NCI-H1436 treated with DMSO at 0.1 percent for 48 hours (cell line): ENCODE measurements around the gene LOXL3.
A peak's percentile ranks its signal among the peaks of the same experiment; 100 is the strongest.

Source experiments
- DNase-seq: peaks from one replicate; lab custom pipeline; 2025; lab: John Stamatoyannopoulos, UW

Gene LOXL3, protein sequence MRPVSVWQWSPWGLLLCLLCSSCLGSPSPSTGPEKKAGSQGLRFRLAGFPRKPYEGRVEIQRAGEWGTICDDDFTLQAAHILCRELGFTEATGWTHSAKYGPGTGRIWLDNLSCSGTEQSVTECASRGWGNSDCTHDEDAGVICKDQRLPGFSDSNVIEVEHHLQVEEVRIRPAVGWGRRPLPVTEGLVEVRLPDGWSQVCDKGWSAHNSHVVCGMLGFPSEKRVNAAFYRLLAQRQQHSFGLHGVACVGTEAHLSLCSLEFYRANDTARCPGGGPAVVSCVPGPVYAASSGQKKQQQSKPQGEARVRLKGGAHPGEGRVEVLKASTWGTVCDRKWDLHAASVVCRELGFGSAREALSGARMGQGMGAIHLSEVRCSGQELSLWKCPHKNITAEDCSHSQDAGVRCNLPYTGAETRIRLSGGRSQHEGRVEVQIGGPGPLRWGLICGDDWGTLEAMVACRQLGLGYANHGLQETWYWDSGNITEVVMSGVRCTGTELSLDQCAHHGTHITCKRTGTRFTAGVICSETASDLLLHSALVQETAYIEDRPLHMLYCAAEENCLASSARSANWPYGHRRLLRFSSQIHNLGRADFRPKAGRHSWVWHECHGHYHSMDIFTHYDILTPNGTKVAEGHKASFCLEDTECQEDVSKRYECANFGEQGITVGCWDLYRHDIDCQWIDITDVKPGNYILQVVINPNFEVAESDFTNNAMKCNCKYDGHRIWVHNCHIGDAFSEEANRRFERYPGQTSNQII

GRCh38 chr2:74553892-74554819 is at the start of gene LOXL3, which contains the start of gene DOK1:
TSS of gene LOXL3 (minus strand) at chr2:74553942. CDS start at chr2:74552634, 1,308 bp downstream.
TSS of gene DOK1 (plus strand) at chr2:74554720. CDS start at chr2:74554755, 35 bp downstream.
- DNase-seq, result no peak

GRCh38 chr2:74602586-74603281 is 49.0 kb upstream of the LOXL3 start:
- DNase-seq, result no peak

GRCh38 chr2:74599676-74600075 is 45.9 kb upstream of the LOXL3 start:
- DNase-seq, result no peak

DNA sequence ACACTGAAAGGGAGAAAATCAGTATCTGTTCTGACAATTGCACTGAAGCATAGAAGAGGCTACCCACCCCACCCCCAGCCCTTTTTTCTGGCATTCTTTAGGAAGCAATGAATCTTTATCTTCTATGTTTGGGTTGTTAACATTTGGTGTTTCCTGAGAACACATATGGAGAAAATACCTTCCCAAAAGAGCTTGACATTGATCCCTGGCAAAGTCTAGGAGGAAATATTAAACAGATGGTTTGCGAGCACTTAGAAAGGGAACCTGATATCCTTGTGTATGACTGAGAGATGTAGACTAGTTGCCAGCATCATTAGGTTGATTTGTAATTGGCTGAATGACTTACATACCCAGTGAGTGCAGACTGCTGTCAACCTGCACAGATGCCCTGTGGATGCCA is 43.7 kb upstream of the LOXL3 start:
- DNase-seq, result peak; percentile 53

DNA sequence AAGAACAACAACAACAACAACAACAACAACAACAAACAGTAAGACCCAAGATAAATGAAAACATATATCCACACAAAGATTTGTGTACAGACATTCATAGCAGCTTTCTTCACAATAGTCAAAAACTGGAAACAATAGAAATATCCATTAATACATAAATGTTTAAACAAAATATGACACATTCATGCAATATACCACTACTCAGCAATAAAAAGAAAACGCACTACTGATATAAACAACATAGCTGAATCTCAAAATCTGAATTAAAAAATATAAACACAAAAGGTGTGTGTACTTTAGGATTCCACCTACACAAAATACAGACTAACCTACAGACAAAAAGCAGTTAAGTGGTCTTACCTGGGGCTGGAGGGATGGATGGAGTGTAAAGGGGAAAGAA is 42.8 kb upstream of the LOXL3 start:
- no peak for DNase-seq

DNA sequence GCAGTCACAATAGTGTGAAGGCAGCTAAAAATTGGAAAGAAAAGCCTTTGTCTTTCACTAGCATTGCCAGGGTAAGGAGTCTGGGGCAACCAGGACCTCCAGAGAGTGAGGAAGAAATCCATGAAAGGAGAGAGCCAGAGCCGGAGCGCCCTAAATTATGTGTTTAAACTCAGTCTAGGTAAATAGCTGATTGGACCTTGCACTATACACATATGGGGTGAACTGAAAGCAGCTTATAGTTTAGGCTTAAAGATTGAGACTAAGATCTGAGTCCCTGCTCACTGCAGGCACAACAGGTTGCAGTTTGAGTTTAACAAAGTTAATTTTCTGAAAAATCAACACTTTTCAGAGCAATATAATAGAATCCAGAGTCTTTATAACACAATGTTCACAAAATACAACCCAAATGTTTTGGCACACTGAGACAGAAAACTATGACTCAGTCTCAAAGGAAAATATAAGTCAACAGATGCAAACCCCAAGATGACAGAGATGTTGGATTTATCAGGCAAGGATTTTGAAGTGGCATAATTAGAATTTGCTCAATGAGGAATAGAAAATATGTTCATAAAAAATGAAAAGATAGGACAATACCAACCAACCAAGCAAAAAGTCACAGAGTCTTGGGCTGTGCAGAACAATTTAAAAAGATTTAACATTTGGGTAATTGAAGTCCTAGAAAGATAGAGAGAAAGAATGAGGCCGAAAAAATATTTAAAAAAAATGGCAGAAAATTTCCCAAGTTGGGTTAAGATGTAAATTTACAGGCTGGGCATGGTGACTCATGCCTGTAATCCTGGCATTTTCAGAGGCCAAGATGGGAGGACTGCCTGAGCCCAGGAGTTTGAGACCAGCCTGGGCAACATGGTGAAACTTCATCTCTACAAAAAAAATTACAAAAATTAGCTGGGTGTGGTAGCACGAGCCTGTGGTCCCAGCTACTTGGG is 40.4 kb upstream of the LOXL3 start:
- no peak for DNase-seq

DNA sequence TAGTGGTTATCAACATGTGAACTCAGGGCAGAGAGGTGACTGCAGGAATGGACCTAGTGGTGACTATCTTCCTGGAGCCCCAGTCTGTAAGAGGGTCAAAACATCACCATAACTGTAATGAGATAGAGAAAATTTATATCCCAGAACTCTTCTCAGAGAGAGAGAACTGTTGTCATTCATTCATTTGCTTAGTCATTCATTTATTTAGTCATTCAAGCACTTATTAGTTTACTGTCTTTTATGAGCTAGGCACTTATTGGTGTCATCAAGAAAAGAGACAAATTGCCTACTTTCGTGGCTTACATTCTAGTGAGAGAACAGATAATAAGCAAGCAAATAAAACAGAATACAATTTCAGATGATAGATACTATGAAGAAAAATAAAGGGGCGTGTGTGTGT is 34.9 kb upstream of the LOXL3 start:
- no peak for DNase-seq

GRCh38 chr2:74587664-74588277 is 34.0 kb upstream of the LOXL3 start:
- DNase-seq, result peak; percentile 3

GRCh38 chr2:74585406-74586185 is 31.9 kb upstream of the LOXL3 start:
- no peak for DNase-seq

DNA sequence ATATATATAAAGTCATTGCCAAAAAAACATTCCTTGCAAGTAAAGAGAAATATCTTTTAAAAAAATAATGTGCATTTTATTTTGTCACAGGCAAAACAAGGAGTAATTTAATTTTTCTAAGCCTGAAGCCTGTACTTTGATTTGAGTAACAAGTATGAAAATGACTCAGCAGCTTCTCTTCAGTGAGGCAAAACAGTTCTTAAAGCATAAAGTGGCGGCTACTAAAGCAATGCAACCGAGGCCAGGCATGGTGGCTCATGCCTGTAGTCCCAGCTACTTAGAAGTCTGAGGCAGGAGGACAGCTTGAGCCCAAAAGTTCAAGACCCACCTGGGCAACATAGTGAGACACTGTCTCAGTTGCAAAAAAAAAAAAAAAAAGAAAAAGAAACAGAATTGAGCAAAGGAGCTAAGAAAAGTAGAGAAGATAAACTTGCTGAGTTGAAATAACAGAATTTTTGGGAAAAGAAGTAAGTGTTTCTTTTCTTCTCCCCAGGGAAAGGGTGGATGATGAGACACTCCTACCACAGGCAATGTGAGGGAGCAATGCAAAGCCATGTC is 30.4 kb upstream of the LOXL3 start:
- no peak for DNase-seq

DNA sequence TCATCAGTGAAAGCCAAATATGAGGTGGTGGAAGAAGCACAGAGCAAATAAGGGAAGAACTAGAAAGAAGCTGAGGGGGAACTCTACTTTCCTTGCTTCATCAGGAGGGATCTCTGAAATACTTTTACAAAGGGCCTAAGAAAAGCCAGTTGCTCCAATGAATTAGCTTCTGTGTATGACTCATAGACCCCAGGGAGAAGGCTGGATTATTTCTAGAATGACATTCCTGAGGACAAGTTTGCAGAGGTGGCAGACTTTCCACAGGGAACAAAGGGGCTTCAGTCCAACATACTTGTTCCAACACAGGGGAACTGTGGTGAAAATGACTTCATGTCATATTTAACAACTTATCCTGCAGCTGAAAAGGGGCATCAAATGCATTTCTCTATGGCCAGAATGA is 29.8 kb upstream of the LOXL3 start:
- no peak for DNase-seq

GRCh38 chr2:74582184-74582583 is 28.4 kb upstream of the LOXL3 start:
- DNase-seq, result no peak

DNA sequence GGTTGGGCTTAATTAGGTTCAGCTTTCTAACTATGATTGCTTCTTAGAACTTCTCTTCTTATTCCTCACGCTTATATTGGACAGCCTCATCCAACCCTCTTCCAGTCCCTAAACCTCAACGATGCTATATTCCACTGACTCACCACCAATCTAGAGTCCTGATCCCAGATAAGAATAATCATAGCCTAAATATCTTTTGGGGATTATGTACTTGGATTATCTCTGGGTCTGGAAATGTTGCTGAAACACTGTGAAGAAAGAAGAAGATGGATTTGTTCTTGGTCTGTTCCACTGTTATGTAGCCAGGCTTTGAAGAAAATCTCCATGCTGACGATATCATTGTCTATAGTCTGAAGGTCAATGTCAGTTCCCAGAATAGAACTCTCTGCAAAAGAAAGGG is 27.7 kb upstream of the LOXL3 start:
- no peak for DNase-seq

GRCh38 chr2:74578408-74578807 is 24.7 kb upstream of the LOXL3 start:
- no peak for DNase-seq

DNA sequence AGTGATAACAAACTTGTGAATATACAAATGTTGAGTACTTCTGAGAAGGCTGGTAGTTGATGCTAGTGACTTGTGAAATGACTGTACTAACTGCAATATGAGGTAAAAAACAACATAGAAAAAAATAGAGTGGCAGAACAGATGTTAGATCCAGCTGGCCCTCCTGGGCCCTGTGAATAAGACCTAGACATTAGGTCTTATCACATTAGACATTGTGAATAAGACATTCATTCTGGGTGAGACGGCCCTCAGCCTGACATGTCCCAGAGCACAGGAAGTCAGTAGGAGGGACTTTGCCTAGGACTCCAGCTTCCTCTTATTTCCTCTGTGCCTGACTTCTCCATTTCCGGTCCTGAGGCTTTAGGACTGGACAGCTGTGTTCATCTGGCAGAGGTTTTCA is 23.7 kb upstream of the LOXL3 start:
- no peak for DNase-seq

GRCh38 chr2:74576863-74577229 is 23.1 kb upstream of the LOXL3 start:
- DNase-seq, result no peak

- DNase-seq, result no peak
These were observed 22.6 kb upstream of the LOXL3 start for GRCh38 chr2:74576211-74576862.

DNA sequence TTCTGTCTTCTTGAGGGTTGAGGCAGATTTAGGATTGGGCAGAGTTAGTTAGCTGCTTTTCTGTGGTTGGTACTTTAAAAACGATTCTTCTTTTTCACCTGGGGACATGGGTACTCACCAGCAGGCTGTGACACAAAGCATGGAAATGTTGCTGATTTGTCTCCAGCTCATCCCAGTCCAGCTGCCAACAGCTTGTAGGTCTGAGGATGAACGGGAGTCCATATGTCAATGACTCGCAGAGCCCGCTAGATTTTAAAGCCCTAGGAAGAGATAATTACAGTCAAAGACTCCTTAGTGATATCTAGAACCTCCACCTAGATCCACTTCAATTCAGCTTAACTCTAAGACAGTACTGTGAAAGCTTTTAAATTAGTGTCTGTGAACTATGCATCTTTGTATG is 21.6 kb upstream of the LOXL3 start:
- DNase-seq, result no peak
